ENCODE results near the gene EFHC1. TPM values are rescaled to one million over a fixed set of nuclear protein-coding genes. Genes with fewer than 3 reads are reported as not detected.

Gene EFHC1
- total and polyA plus RNA-seq, 2 experiments from 2014 or later, result 24.3 to 28.0 TPM

GRCh38 chr6:52554684-52555280, 134.6 kb downstream of the EFHC1 start:
- Histone ChIP-seq H3K4me3 (no peak overlapping the region), H3K27me3 (ENCODE audit: insufficient read depth) (no peaks in the 10 kb centered on the region), H3K36me3 (ENCODE audit: insufficient read depth) (no peaks in the 10 kb centered on the region), H3K79me2 (replicated peaks; ENCODE audit: insufficient read depth) (peaks cover 73% of the 10 kb centered on the region), H4K20me1 (replicated peaks; ENCODE audit: insufficient read depth) (peaks cover 3% of the 10 kb centered on the region), H2AFZ (no peak overlapping the region), H3K4me2 (no peak overlapping the region), H3F3A (replicated peaks; ENCODE audit: low read depth) (0 out of 2 replicates have a peak, but pooled peaks cover 11% of the 10 kb centered on the region), H3K9me2 (ENCODE audit: insufficient read depth) (no peaks in the 10 kb centered on the region), H3K4me1 (ENCODE audit: insufficient read depth) (peaks cover 35% of the 10 kb centered on the region), H3K27ac (ENCODE audit: low read depth) (no peak overlapping the region)
- peaks cover 55% of the 10 kb centered on the region for H3K4me1 Mint-ChIP-seq
- no peak overlapping the region for H3K27ac Mint-ChIP-seq
- H3K36me3 Mint-ChIP-seq (ENCODE audit: low read depth), result no peaks in the 10 kb centered on the region
- ATAC-seq, result no peak
- TF ChIP-seq JUNB (IDR thresholded peaks at IDR 0.05; ENCODE audit: unreplicated experiment), result no peak
- TF ChIP-seq EZH2phosphoT487 (IDR thresholded peaks at IDR 0.05; ENCODE audit: unreplicated experiment), result no peak
- no peak for TF ChIP-seq CTCF (conservative IDR thresholded peaks at IDR 0.05; ENCODE audit: low read depth in 2 of 2)
- no peak for TF ChIP-seq CREB1 (CRISPR knock-in tag; IDR thresholded peaks at IDR 0.05; ENCODE audit: low read depth)
- TF ChIP-seq ZNF331 (CRISPR knock-in tag; IDR thresholded peaks at IDR 0.05; ENCODE audit: low read depth), result no peak
- TF ChIP-seq STAT1 (IDR thresholded peaks at IDR 0.05; ENCODE audit: unreplicated experiment), result no peak
- no peak for TF ChIP-seq ZNF114 (CRISPR knock-in tag; IDR thresholded peaks at IDR 0.05)
- no peak for TF ChIP-seq NANOG (IDR thresholded peaks at IDR 0.05; ENCODE audit: borderline replicate concordance)
- no peak for TF ChIP-seq ETS1 (IDR thresholded peaks at IDR 0.05)
- TF ChIP-seq POLR2AphosphoS5 (IDR thresholded peaks at IDR 0.05; ENCODE audit: low read depth), result no peak
- no peak overlapping the region for H3K4me3 Mint-ChIP-seq
- H3K9me3 Mint-ChIP-seq, result no peaks in the 10 kb centered on the region
- no peaks in the 10 kb centered on the region for H3K27me3 Mint-ChIP-seq (ENCODE audit: insufficient read depth, low read depth, poor library complexity)
- DNase-seq (ENCODE audit: low spot score), result no peak

GRCh38 chr6:52555518-52556233, 135.5 kb downstream of the EFHC1 start:
- no peak for ATAC-seq
- TF ChIP-seq CREB1 (CRISPR knock-in tag; IDR thresholded peaks at IDR 0.05; ENCODE audit: low read depth) (no peak), ZNF331 (CRISPR knock-in tag; IDR thresholded peaks at IDR 0.05; ENCODE audit: low read depth) (no peak), EZH2phosphoT487 (IDR thresholded peaks at IDR 0.05; ENCODE audit: unreplicated experiment) (no peak), ZNF114 (CRISPR knock-in tag; IDR thresholded peaks at IDR 0.05) (no peak), REST (IDR thresholded peaks at IDR 0.05; ENCODE audit: unreplicated experiment) (no peak), STAT1 (IDR thresholded peaks at IDR 0.05; ENCODE audit: unreplicated experiment) (no peak)

More at GRCh38 chr6:52555518-52556233, 135.5 kb downstream of the EFHC1 start:
- Mint-ChIP-seq H3K4me1 (peaks cover 51% of the 10 kb centered on the region), H3K4me3 (no peak overlapping the region), H3K27ac (peak overlapping the region; percentile 90), H3K9me3 (no peaks in the 10 kb centered on the region), H3K36me3 (ENCODE audit: low read depth) (no peaks in the 10 kb centered on the region), H3K27me3 (ENCODE audit: insufficient read depth, low read depth, poor library complexity) (no peaks in the 10 kb centered on the region)
- H3K4me3 ChIP-seq, result no peak overlapping the region
- H3K79me2 ChIP-seq (replicated peaks; ENCODE audit: insufficient read depth), result peaks cover 74% of the 10 kb centered on the region
- no peaks in the 10 kb centered on the region for H3K27me3 ChIP-seq (ENCODE audit: insufficient read depth)
- no peaks in the 10 kb centered on the region for H3K36me3 ChIP-seq (ENCODE audit: insufficient read depth)
- no peaks in the 10 kb centered on the region for H3K9me2 ChIP-seq (ENCODE audit: insufficient read depth)
- H3K4me2 ChIP-seq, result no peak overlapping the region
- H3F3A ChIP-seq (replicated peaks; ENCODE audit: low read depth), result 0 out of 2 replicates have a peak, but pooled peaks cover 11% of the 10 kb centered on the region
- H2AFZ ChIP-seq, result no peak overlapping the region
- peaks cover 35% of the 10 kb centered on the region for H3K4me1 ChIP-seq (ENCODE audit: insufficient read depth)
- H4K20me1 ChIP-seq (replicated peaks; ENCODE audit: insufficient read depth), result peaks cover 3% of the 10 kb centered on the region
- DNase-seq (ENCODE audit: low spot score), result no peak
- H3K27ac ChIP-seq (ENCODE audit: low read depth), result no peak overlapping the region

Measured in GM23338 (cell line).